NCI-H524 treated with DMSO at 0.1 percent for 48 hours (cell line): ENCODE measurements around the gene LONP1.
"Not testable (repeated sequence)": the region's sequence is repeated elsewhere in the genome, so short reads cannot be mapped to it uniquely, and the experiment has no call there.

Source experiments
- DNase-seq: peaks from one replicate; lab custom pipeline; 2025; lab: John Stamatoyannopoulos, UW

Gene LONP1

DNA sequence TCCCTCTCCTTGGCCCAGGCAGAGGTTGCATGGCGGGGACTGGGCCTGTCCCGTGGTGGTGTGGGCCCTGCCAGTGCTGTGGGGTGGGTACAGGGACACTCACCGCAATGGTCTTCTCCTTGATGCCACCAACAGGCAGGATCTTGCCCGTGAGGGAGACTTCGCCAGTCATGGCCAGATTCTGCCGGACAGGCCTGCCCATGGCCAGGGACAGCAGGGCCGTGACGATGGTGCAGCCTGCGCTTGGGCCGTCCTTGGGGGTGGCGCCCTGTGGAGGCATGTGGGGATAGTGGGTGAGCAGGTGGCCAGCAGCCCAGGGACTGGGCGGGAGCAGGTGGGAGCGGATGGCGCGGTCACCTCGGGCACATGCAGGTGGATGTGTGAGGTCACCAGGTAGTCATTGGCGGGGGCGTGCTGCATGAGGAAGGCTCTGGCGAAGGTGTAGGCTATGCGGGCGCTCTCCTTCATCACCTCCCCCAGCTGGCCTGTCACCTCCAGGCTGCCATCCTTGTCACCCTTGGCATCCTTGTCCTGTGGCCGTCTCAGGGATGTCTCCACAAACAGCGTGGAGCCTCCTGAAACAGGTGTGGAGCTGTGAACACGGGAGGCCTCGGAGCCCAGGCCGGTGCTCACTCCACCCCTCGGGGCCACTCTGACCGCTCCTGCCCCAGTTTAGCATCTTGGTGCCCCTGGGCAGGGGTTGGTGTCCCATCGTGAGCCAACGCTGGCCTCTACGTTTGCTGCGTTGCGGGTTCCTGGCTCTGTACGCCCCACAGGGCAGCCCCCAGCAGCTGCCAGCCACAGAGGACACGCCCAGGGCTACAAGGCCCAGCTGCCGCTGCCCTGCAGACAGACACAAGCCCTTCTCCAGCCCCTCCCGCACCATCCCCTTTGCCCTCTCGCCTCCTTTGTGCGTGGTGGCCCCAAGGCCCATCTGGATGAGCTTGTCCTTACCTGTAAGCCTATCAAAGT, 26.5 kb downstream of the LONP1 start:
- no peak for DNase-seq

DNA sequence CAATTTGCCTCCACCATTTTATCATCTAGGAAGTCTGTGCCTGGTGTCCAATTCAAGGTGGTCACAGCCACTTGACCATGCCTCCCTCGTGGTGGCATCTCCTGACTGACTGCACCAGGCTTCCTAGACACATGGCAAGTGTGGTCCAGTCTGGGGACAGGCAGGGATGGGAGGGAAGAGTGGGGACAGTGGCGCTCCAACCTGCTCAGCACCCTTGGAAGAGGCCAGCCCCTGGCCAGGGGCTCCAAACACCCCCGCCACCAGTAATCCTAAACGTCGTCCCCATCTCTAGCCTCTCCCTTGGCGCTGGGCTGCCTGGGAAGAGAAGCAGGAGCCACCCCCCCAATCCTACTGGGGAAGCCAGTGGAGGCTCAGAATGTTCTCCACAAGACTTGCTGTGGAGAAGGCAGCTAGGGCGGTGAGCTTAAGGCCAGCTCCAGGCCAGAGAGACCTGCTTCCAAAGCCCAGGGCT, 27.2 kb downstream of the LONP1 start:
- DNase-seq, result no peak

DNA sequence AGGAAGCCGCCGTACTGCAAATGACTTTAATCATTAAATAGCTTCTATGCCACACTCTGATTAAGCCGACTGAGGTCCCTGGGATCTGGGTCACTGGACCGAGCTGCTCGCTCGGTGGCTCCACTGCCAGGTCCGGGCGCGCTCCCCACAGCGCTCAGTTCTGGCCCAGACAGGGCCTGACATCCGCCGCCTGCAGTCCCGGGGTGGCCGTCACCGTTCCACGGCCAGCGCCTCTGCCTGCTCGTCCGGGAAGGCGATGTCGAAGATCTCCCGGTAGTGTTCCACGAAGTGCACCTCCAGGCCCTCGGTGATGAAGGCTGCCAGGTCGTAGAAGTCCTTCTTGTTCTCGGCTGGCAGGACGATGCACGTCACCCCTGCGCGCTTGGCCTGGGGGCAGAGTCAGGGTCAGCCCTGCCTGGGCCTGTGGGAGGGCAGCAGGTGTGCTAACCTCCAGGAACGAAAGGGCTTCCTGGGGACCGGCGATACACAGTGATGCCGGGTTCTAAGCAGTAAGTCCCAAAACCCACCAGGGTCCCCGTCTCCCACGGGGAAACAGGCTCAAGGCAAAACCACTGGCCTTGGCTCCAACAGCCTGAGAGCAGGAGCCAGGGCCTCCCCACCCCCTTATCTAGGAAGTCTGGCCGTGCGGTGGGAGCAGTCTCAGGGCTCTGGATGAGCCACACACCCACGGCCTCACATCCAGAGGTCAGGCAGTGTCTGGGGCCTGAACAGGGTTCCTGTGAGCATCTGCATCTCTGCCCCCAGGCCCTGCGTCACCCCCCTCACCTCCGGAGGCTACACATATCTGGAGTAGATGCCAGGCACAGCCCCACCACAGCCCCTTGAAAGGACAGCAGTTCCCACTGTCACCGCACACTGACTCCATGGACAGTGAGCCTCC, 27.9 kb downstream of the LONP1 start:
- no peak for DNase-seq

DNA sequence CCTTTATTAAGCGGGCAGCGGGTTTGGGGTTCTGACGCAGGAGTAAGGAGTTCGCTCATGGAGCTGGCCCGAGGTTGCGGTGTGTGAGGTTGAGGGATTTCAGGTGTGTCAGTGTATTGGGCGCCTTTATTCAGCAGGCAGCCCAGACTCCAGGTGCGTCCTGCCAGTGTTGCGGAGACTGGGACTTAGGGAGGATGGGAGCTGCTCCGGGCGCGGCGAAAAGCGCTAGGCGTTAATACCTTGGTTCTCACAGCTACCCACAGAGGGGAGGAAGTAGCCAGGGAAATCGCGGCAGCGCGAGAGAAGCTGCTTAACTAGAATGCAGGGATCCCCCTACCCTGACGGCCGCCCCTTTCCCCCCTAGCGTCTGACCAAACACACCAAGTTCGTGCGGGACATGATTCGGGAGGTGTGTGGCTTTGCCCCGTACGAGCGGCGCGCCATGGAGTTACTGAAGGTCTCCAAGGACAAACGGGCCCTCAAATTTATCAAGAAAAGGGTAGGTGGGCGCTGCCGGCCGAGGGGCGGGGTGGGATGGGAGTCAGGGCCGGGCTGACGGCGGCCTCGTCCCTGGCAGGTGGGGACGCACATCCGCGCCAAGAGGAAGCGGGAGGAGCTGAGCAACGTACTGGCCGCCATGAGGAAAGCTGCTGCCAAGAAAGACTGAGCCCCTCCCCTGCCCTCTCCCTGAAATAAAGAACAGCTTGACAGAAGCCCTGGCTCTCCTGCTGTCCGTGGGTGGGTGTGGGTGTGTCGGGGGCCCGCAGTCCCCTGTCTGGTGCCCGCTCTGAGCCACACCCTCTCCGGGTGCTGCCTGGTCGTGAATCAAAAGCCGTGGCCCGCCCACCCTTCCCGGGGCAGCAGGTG, 28.8 kb downstream of the LONP1 start:
- DNase-seq, result no peak

DNA sequence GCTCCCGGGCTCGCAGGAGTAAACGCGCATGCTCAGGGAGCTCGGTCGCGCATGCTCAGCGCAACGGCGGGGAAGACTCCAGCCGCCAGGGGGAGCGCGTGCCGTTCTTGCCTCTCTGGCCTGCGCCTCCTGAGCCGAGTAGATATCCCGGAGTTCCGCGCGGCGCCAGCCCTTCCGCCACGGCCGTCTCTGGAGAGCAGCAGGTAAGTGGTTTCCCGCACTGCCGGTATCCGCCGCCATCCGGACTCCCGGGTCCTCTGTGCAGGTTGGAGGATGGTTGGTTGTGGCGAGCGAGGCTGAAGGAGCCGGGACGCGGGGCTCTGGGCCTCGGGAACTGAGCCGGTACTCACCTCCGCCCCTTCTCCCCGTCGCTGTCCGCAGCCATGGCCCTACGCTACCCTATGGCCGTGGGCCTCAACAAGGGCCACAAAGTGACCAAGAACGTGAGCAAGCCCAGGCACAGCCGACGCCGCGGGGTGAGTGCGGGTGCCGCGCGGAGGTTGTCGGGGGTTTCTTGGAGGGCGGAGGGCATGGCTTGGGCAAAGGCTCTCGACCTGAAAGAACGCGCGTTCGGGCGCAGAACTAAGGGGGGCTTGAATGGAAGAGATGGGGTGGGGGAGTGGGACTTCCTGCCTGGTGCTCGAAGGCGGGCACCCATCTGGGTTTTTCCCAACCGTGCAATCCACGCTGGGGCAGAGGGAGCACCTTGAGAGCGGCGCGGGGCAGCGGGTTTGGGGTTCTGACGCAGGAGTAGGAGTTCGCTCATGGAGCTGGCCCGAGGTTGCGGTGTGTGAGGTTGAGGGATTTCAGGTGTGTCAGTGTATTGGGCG, 29.6 kb downstream of the LONP1 start, which contains the start of gene RPL36:
TSS of gene RPL36 (plus strand) at position 171 of the 830 bp plus-strand sequence. CDS start at position 384, 213 bp downstream.
- DNase-seq, result peak; percentile 65

DNA sequence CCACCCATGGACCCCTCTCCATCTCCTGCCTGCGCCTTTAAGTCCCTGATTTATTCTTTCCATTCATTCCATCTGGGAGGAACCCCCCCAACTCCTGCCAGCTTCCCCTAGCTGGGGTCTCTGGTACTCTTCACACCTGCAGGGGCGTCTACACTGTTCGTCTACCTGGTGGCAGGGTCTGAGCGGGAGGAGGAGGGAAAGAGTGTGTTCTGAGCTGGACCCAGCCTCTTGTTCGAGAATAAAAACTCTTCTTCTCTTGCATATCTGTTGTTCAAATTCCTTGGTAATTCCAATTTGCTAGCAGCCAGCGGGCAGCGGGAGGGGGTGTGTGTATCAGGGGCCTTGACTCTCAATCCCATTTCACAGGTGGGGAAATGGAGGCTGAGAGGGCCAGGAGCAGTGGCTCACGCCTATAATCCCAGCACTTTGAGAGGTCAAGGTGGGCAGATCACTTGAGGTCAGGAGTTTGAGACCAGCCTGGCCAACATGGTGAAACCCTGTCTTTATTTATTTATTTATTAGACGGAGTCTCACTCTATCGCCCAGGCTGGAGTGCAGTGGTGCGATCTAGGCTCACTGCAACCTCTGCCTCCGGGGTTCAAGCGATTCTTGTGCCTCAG, 31.6 kb downstream of the LONP1 start:
- not testable (repeated sequence) for DNase-seq

DNA sequence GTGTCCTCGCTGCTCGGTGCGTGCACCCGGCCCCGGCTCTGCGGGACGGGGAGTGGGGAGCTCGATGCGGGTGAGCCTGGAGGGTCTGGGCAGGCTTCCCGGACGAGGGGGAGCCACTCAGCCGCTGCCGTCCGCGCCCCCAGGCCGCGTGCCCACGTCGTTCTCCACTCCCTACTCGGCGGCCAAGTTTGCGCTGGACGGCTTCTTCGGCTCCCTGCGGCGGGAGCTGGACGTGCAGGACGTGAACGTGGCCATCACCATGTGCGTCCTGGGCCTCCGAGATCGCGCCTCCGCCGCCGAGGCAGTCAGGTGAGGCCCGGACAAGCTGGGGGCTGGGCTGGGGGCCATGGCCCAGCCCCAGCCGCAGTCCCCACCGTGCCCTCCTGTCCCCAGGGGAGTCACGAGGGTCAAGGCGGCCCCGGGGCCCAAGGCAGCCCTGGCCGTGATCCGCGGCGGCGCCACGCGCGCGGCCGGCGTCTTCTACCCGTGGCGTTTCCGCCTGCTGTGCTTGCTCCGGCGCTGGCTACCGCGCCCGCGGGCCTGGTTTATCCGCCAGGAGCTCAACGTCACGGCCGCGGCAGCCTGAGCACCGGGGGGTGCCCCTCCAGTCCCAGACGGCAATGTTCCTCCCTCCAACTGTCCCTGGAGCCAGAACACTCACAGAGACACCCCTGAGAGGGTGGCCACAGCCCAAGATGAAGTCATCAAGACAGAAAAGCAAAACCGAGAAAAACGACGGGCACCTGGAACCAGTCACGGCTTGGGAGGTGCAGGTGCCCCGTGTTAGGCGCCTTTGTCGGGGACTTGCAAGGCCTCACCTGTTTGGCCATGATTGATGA, 32.4 kb downstream of the LONP1 start:
- DNase-seq, result no peak

DNA sequence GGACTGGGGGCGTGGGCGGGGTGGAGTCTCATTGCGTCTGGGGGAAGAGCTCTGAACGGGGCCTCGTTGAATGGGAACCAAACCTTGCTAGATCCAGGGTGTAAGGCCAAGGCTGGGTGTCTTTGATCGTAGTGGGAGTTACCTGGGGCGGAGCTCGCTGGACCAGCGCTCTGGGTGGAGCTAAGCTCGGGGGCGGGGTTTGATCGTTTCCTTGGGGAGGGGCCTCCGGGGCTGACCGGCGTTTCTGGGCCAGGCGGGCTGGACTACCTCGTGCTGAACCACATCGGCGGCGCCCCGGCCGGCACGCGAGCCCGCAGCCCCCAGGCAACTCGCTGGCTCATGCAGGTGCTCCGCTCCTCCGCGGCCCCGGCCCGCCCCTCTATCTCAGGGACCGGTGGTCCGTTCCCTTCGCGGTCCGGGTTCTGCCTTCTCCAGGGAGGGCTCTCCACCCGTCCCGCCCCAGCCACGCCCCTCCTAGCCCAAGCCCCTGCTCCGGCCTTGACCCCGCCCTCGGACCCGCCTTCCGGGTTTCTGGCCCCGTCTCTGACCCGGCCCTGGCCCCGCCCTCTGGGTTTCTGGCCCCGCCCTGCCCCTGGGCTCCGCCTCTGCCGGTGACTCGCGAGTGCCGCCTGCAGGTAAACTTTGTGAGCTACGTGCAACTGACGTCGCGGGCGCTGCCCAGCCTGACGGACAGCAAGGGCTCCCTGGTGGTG, 33.1 kb downstream of the LONP1 start:
- peak; percentile 68 for DNase-seq

DNA sequence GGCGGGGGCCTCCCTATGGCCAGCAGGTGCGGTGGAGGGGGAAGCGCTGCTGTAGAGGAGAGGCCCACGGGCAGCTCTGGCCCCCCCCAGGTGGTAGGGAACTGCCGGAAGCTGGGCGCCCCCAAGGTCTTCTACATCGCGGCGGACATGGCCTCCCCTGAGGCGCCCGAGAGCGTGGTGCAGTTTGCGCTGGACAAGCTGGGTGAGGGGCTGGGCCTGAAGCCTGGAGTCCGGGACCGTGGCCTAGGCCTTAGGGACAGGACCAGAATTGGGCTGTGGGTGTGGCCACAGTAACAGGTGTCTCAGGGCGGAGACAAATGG, 33.7 kb downstream of the LONP1 start:
- DNase-seq, result no peak

DNA sequence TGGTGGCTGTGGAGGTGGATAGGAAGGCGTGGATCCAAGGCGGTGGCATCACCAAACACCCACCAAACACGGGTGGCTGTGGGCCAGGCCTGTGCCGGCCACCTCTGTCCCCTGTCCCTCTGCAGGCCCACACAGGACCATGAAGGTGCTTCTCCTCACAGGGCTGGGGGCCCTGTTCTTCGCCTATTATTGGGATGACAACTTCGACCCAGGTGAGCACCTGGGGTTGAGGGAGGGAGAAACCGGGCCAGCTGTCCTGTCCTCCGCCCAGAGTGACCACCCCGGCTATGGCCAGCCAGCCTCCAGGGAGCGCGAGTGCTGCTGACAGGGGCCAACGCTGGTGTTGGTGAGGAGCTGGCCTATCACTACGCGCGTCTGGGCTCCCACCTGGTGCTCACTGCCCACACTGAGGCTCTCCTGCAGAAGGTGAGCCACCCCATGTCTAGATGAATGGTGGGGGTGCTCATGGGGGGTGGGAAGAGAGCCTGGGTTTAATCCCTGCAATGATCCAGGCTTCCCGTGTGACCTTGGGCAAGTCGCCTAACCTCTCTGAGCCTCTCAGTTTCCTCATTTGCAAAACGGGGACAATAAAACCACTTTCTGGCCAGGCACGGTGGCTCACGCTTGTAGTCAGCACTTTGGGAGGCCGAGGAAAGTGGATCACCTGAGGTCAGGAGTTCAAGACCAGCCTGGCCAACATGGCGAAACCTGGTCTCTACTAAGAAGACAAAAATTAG, 35.1 kb downstream of the LONP1 start:
- no peak for DNase-seq

DNA sequence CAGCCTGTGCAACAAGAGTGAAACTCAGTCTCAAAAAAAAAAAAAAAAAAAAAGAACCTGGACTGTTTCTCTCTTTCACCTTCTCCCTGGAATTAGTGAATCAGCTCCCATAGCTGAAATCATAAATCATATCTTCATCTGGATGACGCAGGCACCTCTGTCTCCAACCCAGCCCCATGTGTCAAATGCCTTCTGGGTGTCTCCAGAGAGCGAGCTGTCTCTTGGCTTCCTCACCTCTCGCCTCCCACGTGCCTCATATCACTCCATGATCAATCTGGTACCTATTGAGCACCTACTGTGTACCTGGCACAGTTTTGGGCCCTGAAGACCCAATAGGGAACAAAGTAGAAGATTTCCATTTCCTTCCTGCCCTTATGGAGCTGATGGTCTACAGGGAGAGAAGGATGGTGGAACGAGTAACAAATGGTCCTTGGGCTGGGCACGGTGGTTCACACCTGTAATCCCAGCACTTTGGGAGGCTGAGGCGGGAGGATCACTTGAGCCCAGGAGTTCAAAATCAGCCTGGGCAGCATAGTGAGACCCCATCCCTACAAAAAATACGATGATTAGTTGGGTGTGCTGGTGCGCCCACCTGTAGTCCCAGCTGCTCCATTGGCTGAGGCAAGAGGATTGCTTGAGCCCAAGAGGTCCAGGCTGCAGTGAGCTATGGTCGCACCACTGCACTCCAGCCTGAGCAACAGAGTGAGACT, 36.6 kb downstream of the LONP1 start:
- no peak for DNase-seq

DNA sequence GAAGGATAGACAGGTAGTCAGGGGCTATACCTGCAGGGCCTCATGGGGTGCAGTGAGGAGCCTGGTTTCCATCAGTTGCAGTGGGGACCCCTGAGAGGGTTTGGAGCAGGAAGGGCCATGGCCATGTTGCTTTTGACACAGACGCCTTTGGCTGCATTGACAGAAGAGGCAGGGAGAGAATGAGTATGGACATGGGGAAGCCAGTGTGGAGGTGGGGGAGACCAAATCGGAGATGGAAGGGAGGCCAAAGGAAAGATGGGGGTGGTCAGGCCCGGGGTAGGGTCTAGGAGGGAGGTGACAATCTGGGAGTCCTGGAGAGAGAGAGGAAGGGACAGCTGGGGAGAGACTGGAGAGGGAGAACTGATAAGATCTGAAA, 37.9 kb downstream of the LONP1 start:
- DNase-seq, result no peak

DNA sequence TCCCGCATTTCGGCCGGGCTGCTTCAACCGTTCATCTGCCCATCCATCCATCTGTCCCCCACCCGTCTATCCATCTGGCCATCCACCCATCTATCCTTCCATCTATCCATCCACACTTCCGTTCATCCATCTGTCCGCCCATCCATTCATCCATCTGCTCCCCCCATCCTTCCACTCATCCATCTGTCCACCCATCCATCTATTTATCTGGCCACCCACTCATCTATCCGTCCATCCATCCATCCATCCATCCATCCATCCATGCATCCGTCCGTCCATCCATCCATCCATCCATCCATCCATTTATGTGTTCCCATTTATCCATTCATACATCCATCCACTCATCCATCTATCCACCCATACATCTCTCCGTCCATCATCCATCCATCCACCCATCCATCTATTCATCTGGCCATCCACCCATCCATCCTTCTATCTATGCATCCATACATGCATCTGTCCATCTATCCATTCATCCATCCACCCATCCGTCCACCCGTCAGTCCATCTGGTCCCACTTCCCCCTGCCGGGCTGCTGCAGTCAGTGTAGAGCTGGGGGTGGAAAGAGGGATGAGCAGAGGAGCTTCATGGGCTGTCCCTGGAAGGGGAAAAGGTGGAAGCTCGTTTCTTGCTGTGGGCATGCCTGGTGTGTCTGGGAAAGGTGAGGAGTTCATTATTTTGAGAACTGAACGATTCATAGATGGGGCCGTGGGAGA, 38.4 kb downstream of the LONP1 start:
- DNase-seq, result no peak

DNA sequence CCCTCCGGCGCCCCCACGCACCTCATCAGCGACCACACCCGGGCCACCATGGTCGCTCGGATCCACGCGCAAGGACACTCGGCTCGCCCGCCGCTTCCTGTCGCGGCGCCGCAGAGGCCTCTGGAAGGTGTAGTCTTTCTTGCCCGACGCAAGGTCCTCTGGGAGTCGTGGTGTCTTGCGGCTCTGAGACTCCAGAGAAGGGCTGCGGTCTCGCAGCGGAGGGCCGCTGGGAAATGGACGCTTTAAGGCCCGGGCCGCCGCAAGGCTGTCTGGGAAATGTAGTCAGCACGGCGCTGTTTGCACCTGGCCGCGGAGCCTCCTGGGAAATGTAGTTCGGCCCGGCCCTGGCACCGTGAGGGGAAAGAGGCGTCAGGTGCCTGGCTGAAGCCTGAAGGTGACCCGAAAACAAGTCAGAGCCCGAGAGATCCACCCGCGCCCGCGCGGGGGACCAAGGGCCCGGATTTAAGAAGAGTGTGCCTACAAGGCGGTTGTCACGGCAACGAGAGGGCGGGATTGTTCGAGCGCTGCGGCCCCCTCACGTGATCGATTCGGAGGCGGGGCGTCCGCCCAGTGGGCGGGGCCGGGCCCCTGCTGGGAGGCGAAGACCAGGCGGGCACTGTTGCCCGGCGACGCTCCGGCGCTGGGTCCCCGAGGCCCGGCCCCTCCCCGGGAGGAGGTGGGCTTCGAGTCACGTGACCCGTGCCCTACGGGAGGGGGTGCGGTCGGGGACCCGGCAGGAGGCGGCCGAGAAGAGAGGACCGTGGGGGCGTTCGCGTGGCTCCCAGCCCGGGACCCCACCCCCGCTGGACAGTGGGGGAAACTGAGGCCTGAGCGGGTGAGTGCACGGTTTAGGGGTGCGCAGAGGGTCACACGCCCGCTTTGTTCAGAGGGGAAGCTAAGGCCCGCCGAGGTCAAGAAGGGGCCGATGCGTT, 39.2 kb downstream of the LONP1 start, which contains the start of the genes HSD11B1L and MICOS13:
TSS of gene HSD11B1L (plus strand) at position 591 of the 932 bp plus-strand sequence. CDS start 3,806 bp downstream, outside the sequence.
TSS of gene MICOS13 (minus strand) at position 80 of the 932 bp plus-strand sequence. CDS start at position 50, 30 bp downstream.
- DNase-seq, result peak; percentile 93

DNA sequence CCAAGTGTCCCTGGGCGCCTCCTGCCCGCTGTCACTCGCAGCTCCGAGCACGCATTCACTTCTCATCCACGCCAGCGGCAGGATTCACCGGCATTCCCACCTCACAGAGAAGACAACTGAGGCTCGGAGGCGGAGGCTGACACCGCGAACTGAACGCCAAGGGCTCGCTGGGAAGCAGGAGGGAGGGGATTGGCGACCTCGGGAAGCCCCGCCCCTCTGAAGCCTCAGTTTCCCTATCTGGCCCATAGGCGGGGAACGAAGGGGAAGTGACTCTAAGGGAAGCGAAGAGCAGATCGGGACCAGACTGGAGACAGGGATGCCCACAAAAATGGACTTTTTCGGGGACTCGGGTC, 39.9 kb downstream of the LONP1 start:
- DNase-seq, result no peak
